A549 (cell line): ENCODE results near the gene DPT. TPM values are rescaled to one million over a fixed set of nuclear protein-coding genes. Genes with fewer than 3 reads are reported as not detected.

Experiments
- ATAC-seq, 2 experiments: fragments of 200-7000 bp in 1 of 2; fragments of >200 bp in 1 of 2; cut with Nextera tagmentation in 1 of 2; cut with Tn5 transposase in 1 of 2; 3 replicates each; pipeline versions ENCODE4 v1.8.0 to v1.9.1; 2018 to 2020; ENCODE audit warnings: mild to moderate bottlenecking in 1 of 2, moderate library complexity in 1 of 2
- CTCF ChIA-PET: fragments of 300-600 bp; sonication (Branson Sonifier 250); formaldehyde crosslinking; extraction: SDS; loops from one replicate; lab custom pipeline; 2021; ENCODE audit warnings: antibody characterized with exemption, inconsistent platforms; lab: Yijun Ruan, JAX
- POLR2A ChIA-PET: fragments of 350-600 bp; formaldehyde crosslinking; extraction: SDS; loops from one replicate; lab custom pipeline; 2021; ENCODE audit warnings: antibody characterized with exemption, inconsistent platforms; lab: Yijun Ruan, JAX
- DNase-seq, 2 experiments: peaks; one replicate each; pipeline versions ENCODE4 v3.0.0 to v3.0.0-alpha.2; 2011 to 2016; ENCODE audit warnings: low read depth in 1 of 2, low spot score in 1 of 2
- FAIRE-seq: peaks from 2 replicates; lab custom pipeline; 2011; peaks lifted over from hg19 to GRCh38; lab: Jason Lieb, UNC
- H3K27ac ChIP-seq, 2 experiments: fragments of >200 bp; sonication (Bioruptor Twin); formaldehyde crosslinking; 3 replicates each; pipeline ENCODE4 v1.5.1; 2016 to 2017
- H3K4me1 ChIP-seq: fragments of >200 bp; sonication (Bioruptor Twin); formaldehyde crosslinking; 3 replicates; pipeline ENCODE4 v1.6.1; 2016
- H3K4me2 ChIP-seq: fragments of >200 bp; sonication (Bioruptor Twin); formaldehyde crosslinking; 3 replicates; pipeline ENCODE4 v1.6.1; 2016
- H3K4me3 ChIP-seq: fragments of >200 bp; sonication (Bioruptor Twin); formaldehyde crosslinking; 3 replicates; pipeline ENCODE4 v1.5.1; 2016
- H3K9me3 ChIP-seq: fragments of >200 bp; sonication (Bioruptor Twin); formaldehyde crosslinking; 3 replicates; pipeline ENCODE4 v1.6.1; 2016
- BHLHE40 ChIP-seq: IDR thresholded peaks from 2 replicates; pipeline ENCODE4 v1.6.1; 2012; ENCODE audit warnings: low read depth, low read length, inconsistent platforms
- CBX2 ChIP-seq: fragments of 200-600 bp; sonication (generic); IDR thresholded peaks from 2 replicates; pipeline ENCODE4 v1.6.1; 2016; ENCODE audit warnings: low read depth, mild to moderate bottlenecking, borderline replicate concordance
- CBX8 ChIP-seq: fragments of 200-600 bp; sonication (generic); IDR thresholded peaks from 2 replicates; pipeline ENCODE4 v1.6.1; 2016
- EHF ChIP-seq: fragments of 250-450 bp; sonication (Bioruptor Pico); IDR thresholded peaks from 2 replicates; pipeline ENCODE4 v1.5.0; 2020; ENCODE audit warnings: mild to moderate bottlenecking
- EP300 ChIP-seq, 2 experiments: fragments of >200 bp; sonication (Bioruptor Twin); formaldehyde crosslinking; IDR thresholded peaks; 2 replicates in 1 of 2; 3 replicates in 1 of 2; pipeline ENCODE4 v1.6.1; 2016 to 2017
- HDAC2 ChIP-seq: fragments of 200-600 bp; sonication (generic); IDR thresholded peaks from 2 replicates; pipeline ENCODE4 v1.6.1; 2016
- HES2 ChIP-seq: fragments of >200 bp; sonication (Bioruptor Twin); formaldehyde crosslinking; IDR thresholded peaks from 2 replicates; pipeline ENCODE4 v1.6.1; 2016
- HEYL ChIP-seq: fragments of 250-450 bp; sonication (Bioruptor Pico); IDR thresholded peaks from 2 replicates; pipeline ENCODE4 v1.8.0; 2021; ENCODE audit warnings: mild to moderate bottlenecking, moderate library complexity
- HMGXB4 ChIP-seq: fragments of 250-450 bp; sonication (Bioruptor Pico); IDR thresholded peaks from 2 replicates; pipeline ENCODE4 v1.5.0; 2021; ENCODE audit warnings: mild to moderate bottlenecking, moderate library complexity, borderline replicate concordance
- HOXA7 ChIP-seq: fragments of 250-450 bp; sonication (Bioruptor Pico); IDR thresholded peaks from 2 replicates; pipeline ENCODE4 v1.5.0; 2020; ENCODE audit warnings: mild to moderate bottlenecking, moderate library complexity
- JUN ChIP-seq, 2 experiments: fragments of >200 bp; sonication (Bioruptor Twin); formaldehyde crosslinking; IDR thresholded peaks; 2 replicates in 1 of 2; 3 replicates in 1 of 2; pipeline ENCODE4 v1.6.1; 2016 to 2017
- MAZ ChIP-seq: fragments of 150-350 bp; IDR thresholded peaks from 2 replicates; pipeline ENCODE4 v1.6.1; 2014; ENCODE audit warnings: antibody characterized with exemption, low read depth, low read length, borderline replicate concordance
- MYC ChIP-seq: IDR thresholded peaks from 2 replicates; pipeline ENCODE4 v1.6.1; 2012; ENCODE audit warnings: mild to moderate bottlenecking, inconsistent platforms, low read length, improper control_type of control experiment, borderline replicate concordance
- NR3C1 ChIP-seq: fragments of >200 bp; sonication (Bioruptor Twin); formaldehyde crosslinking; IDR thresholded peaks from 3 replicates; pipeline ENCODE4 v1.6.1; 2017
- RCOR1 ChIP-seq: fragments of 150-350 bp; IDR thresholded peaks from 2 replicates; pipeline ENCODE4 v1.6.1; 2014; ENCODE audit warnings: antibody characterized with exemption, low read length, low read depth
- RNF2 ChIP-seq: fragments of 200-600 bp; sonication (generic); IDR thresholded peaks from 2 replicates; pipeline ENCODE4 v1.6.1; 2016; ENCODE audit warnings: low read depth, mild to moderate bottlenecking, antibody characterized with exemption, moderate library complexity, borderline replicate concordance
- SMC3 ChIP-seq: fragments of >200 bp; sonication (Bioruptor Twin); formaldehyde crosslinking; IDR thresholded peaks from 3 replicates; pipeline ENCODE4 v1.6.1; 2018; ENCODE audit warnings: inconsistent platforms
- TFCP2L1 ChIP-seq: fragments of 250-450 bp; sonication (Bioruptor Pico); IDR thresholded peaks from 2 replicates; pipeline ENCODE4 v1.5.0; 2021; ENCODE audit warnings: mild to moderate bottlenecking
- TP53 ChIP-seq: fragments of 250-450 bp; sonication (Bioruptor Pico); IDR thresholded peaks from 2 replicates; pipeline ENCODE4 v1.5.0; 2021; ENCODE audit warnings: mild to moderate bottlenecking, moderate library complexity
- ZC3H11A ChIP-seq: fragments of 450-650 bp; IDR thresholded peaks from 2 replicates; pipeline ENCODE4 v1.6.1; 2014; ENCODE audit warnings: antibody characterized with exemption, mild to moderate bottlenecking
- WGBS: methylation state at CpG from one replicate; pipeline ENCODE4 v1.1.6; 2017; ENCODE audit errors: missing lambda C conversion rate; 5-methylcytosine and 5-hydroxymethylcytosine counted together
- polyA plus RNA-seq, 4 experiments: library from polyadenylated mRNA; depleted of rRNA in 3 of 4; stranded (reverse); fragments of >200 nt; fragmentation: RNase III in 1 of 4; extraction: RNeasy Plus Mini Kit Qiagen cat#74134 plus additional on column Dnase treatment in 1 of 4; gene quantifications; 2 replicates in 3 of 4; 3 replicates in 1 of 4; pipeline ENCODE4 v1.2.3, GENCODE V29; 2011 to 2017
- TF ChIP-seq, protein P1 (sequence below): fragments of 250-450 bp; sonication (Bioruptor Pico); IDR thresholded peaks from 2 replicates; pipeline ENCODE4 v1.5.0; 2020; ENCODE audit warnings: low read depth, mild to moderate bottlenecking, moderate library complexity
- TF ChIP-seq, protein P2 (sequence below): IDR thresholded peaks from 2 replicates; pipeline ENCODE4 v1.6.1; 2012
- TF ChIP-seq, protein P3 (sequence below): fragments of 150-350 bp; IDR thresholded peaks from 2 replicates; pipeline ENCODE4 v1.6.1; 2014; ENCODE audit warnings: low read depth, mild to moderate bottlenecking, low read length
- TF ChIP-seq, protein P4 (sequence below): fragments of >200 bp; sonication (Bioruptor Twin); formaldehyde crosslinking; IDR thresholded peaks from 3 replicates; pipeline ENCODE4 v1.6.1; 2016

The DPT gene
- polyA plus RNA-seq, 2 of the 4 experiments (the other 2 are of a cell fraction): not detected

DNA sequence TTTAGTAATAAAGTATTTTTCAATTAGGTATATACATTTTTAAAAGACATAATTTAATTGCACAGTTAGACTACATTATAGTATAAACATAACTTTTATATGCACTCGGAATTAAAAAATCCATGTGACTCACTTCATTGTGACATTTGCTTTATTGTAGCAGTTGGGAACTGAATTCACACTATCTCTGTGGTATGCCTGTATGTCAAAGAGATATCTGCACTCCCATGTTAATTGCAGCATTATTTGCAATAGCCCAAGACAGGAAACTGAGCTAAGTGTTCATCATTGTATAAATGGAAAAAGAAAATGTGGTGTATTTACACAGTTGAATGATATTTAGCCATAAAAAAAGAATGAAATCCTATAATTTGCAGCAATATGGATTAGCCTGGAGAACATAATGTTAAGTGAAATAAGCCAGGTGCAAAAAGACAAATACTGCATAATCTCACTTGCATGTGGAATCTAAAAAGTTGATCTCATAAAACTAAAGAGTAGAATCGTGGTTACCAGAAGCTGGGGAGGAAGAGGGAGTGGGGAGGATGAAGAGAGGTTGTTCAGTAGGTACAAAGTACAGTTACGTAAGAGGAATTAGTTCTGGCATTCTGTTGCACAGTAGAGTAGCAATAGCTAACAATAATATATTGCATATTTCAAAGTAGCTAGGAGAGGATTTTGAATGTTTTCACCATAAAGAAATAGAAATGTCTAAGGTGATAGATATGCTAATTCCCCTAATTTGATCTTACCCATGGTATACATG lies 64.8 kb downstream of the DPT start:
- Histone ChIP-seq H3K4me1 (no peaks in the 10 kb centered on the region), H3K4me2 (no peak overlapping the region), H3K4me3 (no peak overlapping the region), H3K27ac (no peak overlapping the region), H3K9me3 (no peaks in the 10 kb centered on the region)
- 45% methylated on average over 3 of the region's 3 CpGs for WGBS
- TF ChIP-seq NR3C1 (no peak), JUN (IDR thresholded peaks at IDR 0.05) (no peak), MYC (no peak), HES2 (no peak), CBX8 (no peak), TFCP2L1 (CRISPR knock-in tag) (no peak), HMGXB4 (CRISPR knock-in tag) (no peak), TP53 (CRISPR knock-in tag) (no peak), CBX2 (no peak), EP300 (IDR thresholded peaks at IDR 0.05) (no peak), ZC3H11A (no peak)
- peak; percentile 49 for FAIRE-seq
- ChIA-PET CTCF (no interaction called here), POLR2A (no interaction called here)
- ATAC-seq: no peak
- DNase-seq: no peak

DNA sequence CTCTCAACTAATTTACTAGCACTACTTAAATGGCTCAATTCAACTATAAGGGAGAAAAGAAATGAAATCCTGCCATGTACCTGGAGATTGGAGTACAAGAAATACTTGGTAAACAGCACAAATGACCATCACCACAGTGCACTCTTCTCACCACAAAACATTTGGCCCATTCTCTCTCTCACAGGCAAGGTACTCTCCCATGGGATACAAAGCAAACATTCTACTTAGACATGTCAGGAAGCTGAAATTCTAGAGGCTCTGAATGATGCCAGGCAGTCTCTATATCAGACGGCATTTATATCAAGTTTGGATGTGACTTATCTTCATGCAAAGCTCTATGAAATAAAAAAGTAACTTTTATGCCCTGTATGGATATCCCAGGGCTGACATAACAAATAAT lies 72.5 kb downstream of the DPT start:
- Histone ChIP-seq H3K4me2 (no peak overlapping the region), H3K4me3 (no peak overlapping the region)
- CTCF ChIA-PET: no interaction called here
- no peak for FAIRE-seq
- TF ChIP-seq, protein P1, sequence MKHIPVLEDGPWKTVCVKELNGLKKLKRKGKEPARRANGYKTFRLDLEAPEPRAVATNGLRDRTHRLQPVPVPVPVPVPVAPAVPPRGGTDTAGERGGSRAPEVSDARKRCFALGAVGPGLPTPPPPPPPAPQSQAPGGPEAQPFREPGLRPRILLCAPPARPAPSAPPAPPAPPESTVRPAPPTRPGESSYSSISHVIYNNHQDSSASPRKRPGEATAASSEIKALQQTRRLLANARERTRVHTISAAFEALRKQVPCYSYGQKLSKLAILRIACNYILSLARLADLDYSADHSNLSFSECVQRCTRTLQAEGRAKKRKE (CRISPR knock-in tag): no peak
- no peak for TF ChIP-seq HDAC2
- TF ChIP-seq TP53 (CRISPR knock-in tag): no peak
- TF ChIP-seq RCOR1: no peak
- TF ChIP-seq SMC3: no peak
- no peak for TF ChIP-seq MAZ
- no peak for TF ChIP-seq HEYL (CRISPR knock-in tag)
- no peak for TF ChIP-seq HMGXB4 (CRISPR knock-in tag)
- TF ChIP-seq BHLHE40: no peak
- no peak for TF ChIP-seq RNF2
- no peak for TF ChIP-seq HOXA7 (CRISPR knock-in tag)
- TF ChIP-seq, protein P2, sequence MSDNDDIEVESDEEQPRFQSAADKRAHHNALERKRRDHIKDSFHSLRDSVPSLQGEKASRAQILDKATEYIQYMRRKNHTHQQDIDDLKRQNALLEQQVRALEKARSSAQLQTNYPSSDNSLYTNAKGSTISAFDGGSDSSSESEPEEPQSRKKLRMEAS: no peak
- no peak for TF ChIP-seq ZC3H11A
- TF ChIP-seq EHF (CRISPR knock-in tag): no peak
- TF ChIP-seq, protein P3, sequence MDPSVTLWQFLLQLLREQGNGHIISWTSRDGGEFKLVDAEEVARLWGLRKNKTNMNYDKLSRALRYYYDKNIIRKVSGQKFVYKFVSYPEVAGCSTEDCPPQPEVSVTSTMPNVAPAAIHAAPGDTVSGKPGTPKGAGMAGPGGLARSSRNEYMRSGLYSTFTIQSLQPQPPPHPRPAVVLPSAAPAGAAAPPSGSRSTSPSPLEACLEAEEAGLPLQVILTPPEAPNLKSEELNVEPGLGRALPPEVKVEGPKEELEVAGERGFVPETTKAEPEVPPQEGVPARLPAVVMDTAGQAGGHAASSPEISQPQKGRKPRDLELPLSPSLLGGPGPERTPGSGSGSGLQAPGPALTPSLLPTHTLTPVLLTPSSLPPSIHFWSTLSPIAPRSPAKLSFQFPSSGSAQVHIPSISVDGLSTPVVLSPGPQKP: no peak
- TF ChIP-seq, protein P4, sequence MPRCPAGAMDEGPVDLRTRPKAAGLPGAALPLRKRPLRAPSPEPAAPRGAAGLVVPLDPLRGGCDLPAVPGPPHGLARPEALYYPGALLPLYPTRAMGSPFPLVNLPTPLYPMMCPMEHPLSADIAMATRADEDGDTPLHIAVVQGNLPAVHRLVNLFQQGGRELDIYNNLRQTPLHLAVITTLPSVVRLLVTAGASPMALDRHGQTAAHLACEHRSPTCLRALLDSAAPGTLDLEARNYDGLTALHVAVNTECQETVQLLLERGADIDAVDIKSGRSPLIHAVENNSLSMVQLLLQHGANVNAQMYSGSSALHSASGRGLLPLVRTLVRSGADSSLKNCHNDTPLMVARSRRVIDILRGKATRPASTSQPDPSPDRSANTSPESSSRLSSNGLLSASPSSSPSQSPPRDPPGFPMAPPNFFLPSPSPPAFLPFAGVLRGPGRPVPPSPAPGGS: no peak
- TF ChIP-seq, all 56 proteins: peak for 0
- no peak for DNase-seq
- no peaks in the 10 kb centered on the region for H3K9me3 ChIP-seq
- no peak for ATAC-seq
- POLR2A ChIA-PET: no interaction called here
- no peak overlapping the region for H3K27ac ChIP-seq
- 67% methylated on average over 1 of the region's 1 CpG for WGBS
- H3K4me1 ChIP-seq: peaks cover 5% of the 10 kb centered on the region; the same call in 1 of the 3 replicates
